Parathyroid adenoma (tissue), 2 donors: ENCODE measurements around the gene CAMK2B.

ENCODE experiments used
- H2AFZ ChIP-seq: fragments of 300-600 bp; sonication (generic); one replicate; pipeline ENCODE4 v1.7.0; 2017; ENCODE audit warnings: antibody characterized with exemption, mild to moderate bottlenecking
- H3K27ac ChIP-seq: fragments of 300-600 bp; sonication (generic); one replicate; pipeline ENCODE4 v1.7.0; 2017
- H3K27me3 ChIP-seq: fragments of 300-600 bp; sonication (generic); one replicate; pipeline ENCODE4 v1.7.0; 2017; ENCODE audit warnings: low read length; ENCODE audit not compliant: control insufficient read depth, insufficient read depth
- H3K36me3 ChIP-seq: fragments of 300-600 bp; sonication (generic); one replicate; pipeline ENCODE4 v1.7.0; 2017; ENCODE audit warnings: low read length; ENCODE audit not compliant: control insufficient read depth, insufficient read depth
- H3K4me1 ChIP-seq: fragments of 300-600 bp; sonication (generic); one replicate; pipeline ENCODE4 v1.7.0; 2017; ENCODE audit warnings: control low read depth
- H3K4me2 ChIP-seq: fragments of 300-600 bp; sonication (generic); one replicate; pipeline ENCODE4 v1.7.0; 2017; ENCODE audit warnings: low read length
- H3K4me3 ChIP-seq: fragments of 300-600 bp; sonication (generic); one replicate; pipeline ENCODE4 v1.7.0; 2017; ENCODE audit warnings: low read depth, low read length
- H3K79me2 ChIP-seq: fragments of 300-600 bp; sonication (generic); one replicate; pipeline ENCODE4 v1.7.0; 2017; ENCODE audit warnings: control low read depth
- H3K9ac ChIP-seq: fragments of 300-600 bp; sonication (generic); one replicate; pipeline ENCODE4 v1.7.0; 2017; ENCODE audit warnings: mild to moderate bottlenecking
- H3K9me3 ChIP-seq: fragments of 300-600 bp; sonication (generic); one replicate; pipeline ENCODE4 v1.7.0; 2017; ENCODE audit warnings: low read length; ENCODE audit not compliant: control insufficient read depth
- TF ChIP-seq, protein P1 (sequence below): fragments of 300-600 bp; sonication (generic); IDR thresholded peaks from one replicate; pipeline ENCODE4 v1.7.0; 2017; ENCODE audit warnings: antibody characterized with exemption, mild to moderate bottlenecking
- donor health status: primary hyperparathyroidism.

Gene CAMK2B

GRCh38 chr7:44263326-44264082, 61.9 kb downstream of the CAMK2B start:
- H3K9ac ChIP-seq: no peak overlapping the region
- TF ChIP-seq, protein P1, sequence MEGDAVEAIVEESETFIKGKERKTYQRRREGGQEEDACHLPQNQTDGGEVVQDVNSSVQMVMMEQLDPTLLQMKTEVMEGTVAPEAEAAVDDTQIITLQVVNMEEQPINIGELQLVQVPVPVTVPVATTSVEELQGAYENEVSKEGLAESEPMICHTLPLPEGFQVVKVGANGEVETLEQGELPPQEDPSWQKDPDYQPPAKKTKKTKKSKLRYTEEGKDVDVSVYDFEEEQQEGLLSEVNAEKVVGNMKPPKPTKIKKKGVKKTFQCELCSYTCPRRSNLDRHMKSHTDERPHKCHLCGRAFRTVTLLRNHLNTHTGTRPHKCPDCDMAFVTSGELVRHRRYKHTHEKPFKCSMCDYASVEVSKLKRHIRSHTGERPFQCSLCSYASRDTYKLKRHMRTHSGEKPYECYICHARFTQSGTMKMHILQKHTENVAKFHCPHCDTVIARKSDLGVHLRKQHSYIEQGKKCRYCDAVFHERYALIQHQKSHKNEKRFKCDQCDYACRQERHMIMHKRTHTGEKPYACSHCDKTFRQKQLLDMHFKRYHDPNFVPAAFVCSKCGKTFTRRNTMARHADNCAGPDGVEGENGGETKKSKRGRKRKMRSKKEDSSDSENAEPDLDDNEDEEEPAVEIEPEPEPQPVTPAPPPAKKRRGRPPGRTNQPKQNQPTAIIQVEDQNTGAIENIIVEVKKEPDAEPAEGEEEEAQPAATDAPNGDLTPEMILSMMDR: no peak
- H3K9me3 ChIP-seq: no peaks in the 10 kb centered on the region
- no peak overlapping the region for H2AFZ ChIP-seq
- H3K36me3 ChIP-seq: no peaks in the 10 kb centered on the region
- H3K27ac ChIP-seq: no peak overlapping the region
- H3K4me1 ChIP-seq: peaks cover 3% of the 10 kb centered on the region
- H3K4me3 ChIP-seq: no peak overlapping the region
- no peaks in the 10 kb centered on the region for H3K27me3 ChIP-seq
- no peak overlapping the region for H3K4me2 ChIP-seq
- H3K79me2 ChIP-seq: no peaks in the 10 kb centered on the region

- Histone ChIP-seq H3K4me3 (no peak overlapping the region), H3K27ac (no peak overlapping the region), H3K9ac (no peak overlapping the region), H3K4me1 (peaks cover 15% of the 10 kb centered on the region), H3K27me3 (no peaks in the 10 kb centered on the region), H3K9me3 (no peaks in the 10 kb centered on the region), H3K4me2 (no peak overlapping the region), H3K79me2 (no peaks in the 10 kb centered on the region), H3K36me3 (no peaks in the 10 kb centered on the region), H2AFZ (no peak overlapping the region)
- TF ChIP-seq, protein P1: no peak
Observed at GRCh38 chr7:44262031-44262430, 63.4 kb downstream of the CAMK2B start.

GRCh38 chr7:44261240-44261639, 64.2 kb downstream of the CAMK2B start:
- no peak overlapping the region for H3K4me3 ChIP-seq
- no peaks in the 10 kb centered on the region for H3K79me2 ChIP-seq
- H3K36me3 ChIP-seq: no peaks in the 10 kb centered on the region
- TF ChIP-seq, protein P1: no peak
- H3K9me3 ChIP-seq: no peaks in the 10 kb centered on the region
- no peak overlapping the region for H3K9ac ChIP-seq
- no peak overlapping the region for H3K4me2 ChIP-seq
- H3K27ac ChIP-seq: no peak overlapping the region
- peaks cover 15% of the 10 kb centered on the region for H3K4me1 ChIP-seq
- H2AFZ ChIP-seq: no peak overlapping the region
- no peaks in the 10 kb centered on the region for H3K27me3 ChIP-seq

GRCh38 chr7:44259547-44260457, 65.6 kb downstream of the CAMK2B start:
- Histone ChIP-seq H3K27ac (no peak overlapping the region), H3K36me3 (no peaks in the 10 kb centered on the region), H3K27me3 (no peaks in the 10 kb centered on the region), H3K4me1 (peaks cover 15% of the 10 kb centered on the region), H3K9me3 (no peaks in the 10 kb centered on the region), H3K4me2 (no peak overlapping the region), H3K4me3 (no peak overlapping the region), H3K79me2 (no peaks in the 10 kb centered on the region), H2AFZ (no peak overlapping the region), H3K9ac (no peak overlapping the region)
- TF ChIP-seq, protein P1: no peak
